Keratinocyte (primary cell): ENCODE measurements around the gene BCAR3. TPM values are rescaled to one million over a fixed set of nuclear protein-coding genes. Genes with fewer than 3 reads are reported as not detected.

Experiments
- DNase-seq: peaks from one replicate; pipeline ENCODE4 v3.0.0-alpha.2; 2011; ENCODE audit warnings: low read depth, missing footprints, low spot score
- FAIRE-seq: peaks from 2 replicates; lab custom pipeline; 2011; peaks lifted over from hg19 to GRCh38; lab: Jason Lieb, UNC
- H2AFZ ChIP-seq: 2 replicates; pipeline ENCODE4 v1.6.0; 2012; ENCODE audit warnings: low read length, control low read depth, inconsistent platforms; ENCODE audit not compliant: control insufficient read depth
- H3K27ac ChIP-seq: 2 replicates; pipeline ENCODE4 v1.5.1; 2011; ENCODE audit warnings: low read length; ENCODE audit not compliant: control insufficient read depth, insufficient read depth
- H3K27me3 ChIP-seq: 3 replicates; pipeline ENCODE4 v1.6.0; 2011; ENCODE audit warnings: low read length; ENCODE audit not compliant: control insufficient read depth, insufficient read depth; ENCODE audit errors: extremely low read depth
- H3K36me3 ChIP-seq, 2 experiments: 2 replicates in 1 of 2; 3 replicates in 1 of 2; pipeline ENCODE4 v1.5.1; 2011; ENCODE audit warnings: low read length in 2 of 2, mild to moderate bottlenecking in 1 of 2; ENCODE audit not compliant: control insufficient read depth in 2 of 2, insufficient read depth in 2 of 2; ENCODE audit errors: extremely low read depth in 1 of 2
- H3K4me1 ChIP-seq: 3 replicates; pipeline ENCODE4 v1.5.1; 2011; ENCODE audit warnings: low read length; ENCODE audit not compliant: control insufficient read depth, insufficient read depth; ENCODE audit errors: extremely low read depth
- H3K4me2 ChIP-seq: 3 replicates; pipeline ENCODE4 v1.6.0; 2011; ENCODE audit warnings: low read depth, low read length; ENCODE audit not compliant: control insufficient read depth, insufficient read depth; ENCODE audit errors: extremely low read depth
- H3K4me3 ChIP-seq, 3 experiments: fragments of 200-600 bp in 1 of 3; sonication (generic) in 1 of 3; 2 replicates in 2 of 3; 3 replicates in 1 of 3; pipeline ENCODE4 v1.5.1; 2011 to 2016; ENCODE audit warnings: low read length in 3 of 3, mild to moderate bottlenecking in 3 of 3, control low read depth in 2 of 3, inconsistent platforms in 1 of 3, low read depth in 1 of 3, mixed read lengths in 1 of 3, mixed run types in 1 of 3, moderate library complexity in 1 of 3; ENCODE audit not compliant: control insufficient read depth in 2 of 3, insufficient read depth in 2 of 3; ENCODE audit errors: extremely low read depth in 1 of 3
- H3K79me2 ChIP-seq: 2 replicates; pipeline ENCODE4 v1.6.0; 2012; ENCODE audit warnings: low read length; ENCODE audit not compliant: control insufficient read depth, insufficient read depth
- H3K9ac ChIP-seq: 3 replicates; pipeline ENCODE4 v1.6.0; 2011; ENCODE audit warnings: low read length; ENCODE audit not compliant: control insufficient read depth, insufficient read depth; ENCODE audit errors: extremely low read depth
- H3K9me1 ChIP-seq: 3 replicates; pipeline ENCODE4 v1.6.0; 2011; ENCODE audit warnings: low read length; ENCODE audit not compliant: control insufficient read depth, insufficient read depth; ENCODE audit errors: extremely low read depth
- H3K9me3 ChIP-seq: 2 replicates; pipeline ENCODE4 v1.5.1; 2012; ENCODE audit warnings: low read depth, low read length; ENCODE audit not compliant: control insufficient read depth
- H4K20me1 ChIP-seq: 3 replicates; pipeline ENCODE4 v1.6.0; 2011; ENCODE audit warnings: low read length; ENCODE audit not compliant: control insufficient read depth, insufficient read depth; ENCODE audit errors: extremely low read depth
- CTCF ChIP-seq, 3 experiments: IDR thresholded peaks in 1 of 3; conservative IDR thresholded peaks in 1 of 3; optimal IDR thresholded peaks in 1 of 3; 2 replicates in 2 of 3; 3 replicates in 1 of 3; pipeline versions ENCODE3 to v1.5.1; 2011; ENCODE audit warnings: low read length in 3 of 3, mild to moderate bottlenecking in 3 of 3, moderate library complexity in 2 of 3, control low read depth in 1 of 3, inconsistent platforms in 1 of 3; ENCODE audit not compliant: insufficient read depth in 2 of 3; ENCODE audit errors: extremely low read depth in 1 of 3
- EZH2 ChIP-seq: IDR thresholded peaks from one replicate; pipeline ENCODE4 v1.6.1; 2012; ENCODE audit warnings: inconsistent platforms, mild to moderate bottlenecking, low read length, moderate library complexity
- dilution Hi-C: fragments of 300-500 bp; cut with MboI; formaldehyde crosslinking; loops from one replicate; pipeline ENCODE4 v1.7.0; 2020; ENCODE audit warnings: low sequenced_read_pairs; ENCODE audit not compliant: extremely low pct_ligation_motif_present
- polyA plus RNA-seq, 5 experiments: library from polyadenylated mRNA; depleted of rRNA in 3 of 5; stranded (reverse) in 3 of 5; stranded (forward) in 1 of 5; unstranded in 1 of 5; fragments of >200 nt; gene quantifications; 1 replicate in 1 of 5; 2 replicates in 3 of 5; 3 replicates in 1 of 5; pipeline versions ENCODE4 v1.2.1 to v1.2.3, GENCODE V29; 2011 to 2012; ENCODE audit warnings: missing spikeins in 2 of 5, low read depth in 1 of 5, low replicate concordance in 1 of 5

BCAR3 gene
- polyA plus RNA-seq, 1 donor (not counting 4 experiments of a cell fraction or from before 2014, with no cell fraction given), result 77.2 TPM

- no peak for DNase-seq
- Histone ChIP-seq H3K9ac (no peak overlapping the region), H4K20me1 (no peaks in the 10 kb centered on the region), H3K9me1 (no peaks in the 10 kb centered on the region), H3K4me2 (no peak overlapping the region), H3K36me3 (no peaks in the 10 kb centered on the region), H3K27me3 (no peaks in the 10 kb centered on the region), H3K79me2 (no peaks in the 10 kb centered on the region), H3K4me1 (peaks cover 50% of the 10 kb centered on the region), H3K4me3 (no peak overlapping the region), H3K9me3 (no peaks in the 10 kb centered on the region), H3K27ac (no peak overlapping the region), H2AFZ (no peak overlapping the region)
- FAIRE-seq, result no peak
- dilution Hi-C loops, result no loop called here
- TF ChIP-seq CTCF (optimal IDR thresholded peaks at IDR 0.05 in 1 of 3, IDR thresholded peaks at IDR 0.05 in 1 of 3, conservative IDR thresholded peaks at IDR 0.05 in 1 of 3; ENCODE audit: extremely low read depth in 1 of 3, insufficient read depth in 2 of 3, low read length in 3 of 3), result no peak
- TF ChIP-seq EZH2, result no peak
Observed at GRCh38 chr1:93690341-93690740, 8.7 kb upstream of the BCAR3 start.

GRCh38 chr1:93689521-93690223 lies 8.0 kb upstream of the BCAR3 start:
- Histone ChIP-seq H3K79me2 (no peaks in the 10 kb centered on the region), H3K27ac (no peak overlapping the region), H2AFZ (no peak overlapping the region), H3K27me3 (no peaks in the 10 kb centered on the region), H3K4me1 (peaks cover 43% of the 10 kb centered on the region), H4K20me1 (no peaks in the 10 kb centered on the region), H3K9me3 (no peaks in the 10 kb centered on the region), H3K4me2 (no peak overlapping the region), H3K36me3 (no peaks in the 10 kb centered on the region), H3K9me1 (no peaks in the 10 kb centered on the region), H3K4me3 (no peak overlapping the region), H3K9ac (no peak overlapping the region)
- dilution Hi-C loops, result no loop called here
- TF ChIP-seq CTCF (optimal IDR thresholded peaks at IDR 0.05 in 1 of 3, IDR thresholded peaks at IDR 0.05 in 1 of 3, conservative IDR thresholded peaks at IDR 0.05 in 1 of 3; ENCODE audit: extremely low read depth in 1 of 3, insufficient read depth in 2 of 3, low read length in 3 of 3), result no peak
- TF ChIP-seq EZH2, result no peak
- no peak for DNase-seq
- FAIRE-seq, result no peak
